IMR-90 (cell line): Measurements from ENCODE around the gene H6PD. TPM values are rescaled to one million over a fixed set of nuclear protein-coding genes. Genes with fewer than 3 reads are reported as not detected.

Experiments used
- ATAC-seq: fragments of 200-7000 bp; cut with Tn5 transposase; 2 replicates; pipeline ENCODE4 v1.9.1; 2020; ENCODE audit warnings: low read depth, mild to moderate bottlenecking, moderate library complexity
- BruUV-seq: library from RNA; stranded (reverse); fragments of 400-500 nt; replicated peaks from 2 replicates; lab custom pipeline; 2021; lab: Mats Ljungman, UMichigan
- CTCF ChIA-PET: fragments of 300-600 bp; formaldehyde crosslinking; extraction: SDS; loops from one replicate; lab custom pipeline; 2021; ENCODE audit warnings: antibody characterized with exemption; lab: Yijun Ruan, JAX
- POLR2A ChIA-PET: fragments of 300-600 bp; sonication (Branson Sonifier 250); formaldehyde crosslinking; loops from one replicate; lab custom pipeline; 2022; ENCODE audit warnings: antibody characterized with exemption; ENCODE audit not compliant: unreplicated experiment; lab: Charles Lee
- DNase-seq: peaks from one replicate; pipeline ENCODE4 v3.0.0; 2013
- H2AFZ ChIP-seq: replicated peaks from 2 replicates; pipeline ENCODE3; 2013; ENCODE audit warnings: low read length, mild to moderate bottlenecking; ENCODE audit not compliant: poor library complexity
- H2AK5ac ChIP-seq: 2 replicates; pipeline ENCODE4 v1.6.1; 2013; ENCODE audit warnings: low read depth, low read length, inconsistent platforms
- H2AK9ac ChIP-seq: replicated peaks from 2 replicates; pipeline ENCODE3; 2013; ENCODE audit warnings: mild to moderate bottlenecking, low read depth, low read length, moderate library complexity; ENCODE audit not compliant: poor library complexity
- H2BK120ac ChIP-seq: 2 replicates; pipeline ENCODE4 v1.6.1; 2013; ENCODE audit warnings: low read depth, low read length, inconsistent platforms
- H2BK15ac ChIP-seq: 3 replicates; pipeline ENCODE4 v1.6.1; 2013; ENCODE audit warnings: low read depth, low read length, inconsistent platforms
- H2BK20ac ChIP-seq: 2 replicates; pipeline ENCODE4 v1.6.1; 2013; ENCODE audit warnings: low read depth, mild to moderate bottlenecking, inconsistent platforms, low read length, moderate library complexity
- H2BK5ac ChIP-seq: 2 replicates; pipeline ENCODE4 v1.6.1; 2013; ENCODE audit warnings: mild to moderate bottlenecking, low read depth, low read length, inconsistent platforms; ENCODE audit not compliant: poor library complexity, severe bottlenecking
- H3K14ac ChIP-seq: replicated peaks from 2 replicates; pipeline ENCODE4 v1.6.1; 2013; ENCODE audit warnings: low read depth, low read length, inconsistent platforms
- H3K18ac ChIP-seq: 2 replicates; pipeline ENCODE4 v1.6.1; 2013; ENCODE audit warnings: low read depth, low read length, control low read depth
- H3K23ac ChIP-seq: 2 replicates; pipeline ENCODE4 v1.6.1; 2013; ENCODE audit warnings: low read depth, low read length, inconsistent platforms
- H3K27ac ChIP-seq: 2 replicates; pipeline ENCODE4 v1.5.1; 2013; ENCODE audit warnings: mild to moderate bottlenecking, control low read depth, low read length; ENCODE audit not compliant: insufficient read depth
- H3K27me3 ChIP-seq: 2 replicates; pipeline ENCODE4 v1.6.1; 2013; ENCODE audit warnings: low read length; ENCODE audit not compliant: control insufficient read depth, insufficient read depth
- H3K36me3 ChIP-seq: 2 replicates; pipeline ENCODE4 v1.6.1; 2013; ENCODE audit warnings: low read length, mixed read lengths; ENCODE audit not compliant: control insufficient read depth, insufficient read depth
- H3K4ac ChIP-seq: 2 replicates; pipeline ENCODE4 v1.6.1; 2013; ENCODE audit warnings: low read depth, low read length, inconsistent platforms
- H3K4me1 ChIP-seq: 2 replicates; pipeline ENCODE4 v1.6.1; 2013; ENCODE audit warnings: low read length, mixed read lengths; ENCODE audit not compliant: control insufficient read depth, insufficient read depth
- H3K4me2 ChIP-seq: 2 replicates; pipeline ENCODE4 v1.6.1; 2013; ENCODE audit warnings: low read depth, mild to moderate bottlenecking, control low read depth, low read length, moderate library complexity
- H3K4me3 ChIP-seq: 2 replicates; pipeline ENCODE4 v1.5.1; 2013; ENCODE audit warnings: low read depth, mild to moderate bottlenecking, control low read depth, low read length, moderate library complexity; ENCODE audit not compliant: insufficient read depth
- H3K56ac ChIP-seq: 2 replicates; pipeline ENCODE4 v1.6.1; 2013; ENCODE audit warnings: low read length, inconsistent platforms; ENCODE audit not compliant: insufficient read depth; ENCODE audit errors: extremely low read depth
- H3K79me1 ChIP-seq, 2 experiments: 2 replicates each; pipeline ENCODE4 v1.6.1; 2013; ENCODE audit warnings: low read length in 2 of 2, inconsistent platforms in 1 of 2, low read depth in 1 of 2
- H3K9ac ChIP-seq: 2 replicates; pipeline ENCODE4 v1.6.1; 2013; ENCODE audit warnings: low read depth, low read length, control low read depth
- H3K9me1 ChIP-seq: 2 replicates; pipeline ENCODE4 v1.6.1; 2013; ENCODE audit warnings: low read length, inconsistent platforms; ENCODE audit not compliant: insufficient read depth
- H3K9me3 ChIP-seq: 2 replicates; pipeline ENCODE4 v1.6.1; 2013; ENCODE audit warnings: low read length; ENCODE audit not compliant: control insufficient read depth, insufficient read depth
- H4K20me1 ChIP-seq: 2 replicates; pipeline ENCODE4 v1.6.1; 2013; ENCODE audit warnings: low read length, inconsistent platforms; ENCODE audit not compliant: insufficient read depth
- H4K5ac ChIP-seq: 2 replicates; pipeline ENCODE4 v1.6.1; 2013; ENCODE audit warnings: mild to moderate bottlenecking, low read depth, low read length, control low read depth
- H4K8ac ChIP-seq, 2 experiments: 2 replicates each; pipeline ENCODE4 v1.6.1; 2013; ENCODE audit warnings: low read depth in 2 of 2, low read length in 2 of 2, control low read depth in 1 of 2, inconsistent platforms in 1 of 2
- H4K91ac ChIP-seq: 2 replicates; pipeline ENCODE4 v1.6.1; 2013; ENCODE audit warnings: low read depth, low read length, inconsistent platforms; ENCODE audit not compliant: insufficient read depth
- BHLHE40 ChIP-seq: fragments of 150-350 bp; IDR thresholded peaks from 2 replicates; pipeline ENCODE4 v1.6.1; 2016; ENCODE audit warnings: mild to moderate bottlenecking, low read depth, low read length
- CEBPB ChIP-seq: IDR thresholded peaks from 2 replicates; pipeline ENCODE4 v1.6.1; 2012; ENCODE audit warnings: low read depth, low read length, improper control_type of control experiment
- CHD1 ChIP-seq: IDR thresholded peaks from 2 replicates; pipeline ENCODE4 v1.6.1; 2012; ENCODE audit warnings: low read depth, low read length, improper control_type of control experiment
- ELK1 ChIP-seq: fragments of 150-350 bp; IDR thresholded peaks from 2 replicates; pipeline ENCODE4 v1.6.1; 2016; ENCODE audit warnings: low read depth, mild to moderate bottlenecking, low read length, moderate library complexity, borderline replicate concordance
- FOS ChIP-seq: fragments of 150-350 bp; IDR thresholded peaks from 2 replicates; pipeline ENCODE4 v1.6.1; 2016; ENCODE audit warnings: low read depth, low read length
- MAFK ChIP-seq: IDR thresholded peaks from 2 replicates; pipeline ENCODE4 v1.6.1; 2012; ENCODE audit warnings: low read depth, low read length, improper control_type of control experiment
- MAZ ChIP-seq: IDR thresholded peaks from 2 replicates; pipeline ENCODE4 v1.6.1; 2012; ENCODE audit warnings: low read depth, mild to moderate bottlenecking, low read length, improper control_type of control experiment, moderate library complexity, borderline replicate concordance
- MXI1 ChIP-seq: IDR thresholded peaks from 2 replicates; pipeline ENCODE4 v1.6.1; 2012; ENCODE audit warnings: low read depth, mild to moderate bottlenecking, low read length, moderate library complexity, borderline replicate concordance
- NFE2L2 ChIP-seq: fragments of 150-350 bp; IDR thresholded peaks from 2 replicates; pipeline ENCODE4 v1.6.1; 2016; ENCODE audit warnings: low read depth, mild to moderate bottlenecking, low read length
- POLR2A ChIP-seq: IDR thresholded peaks from 2 replicates; pipeline ENCODE4 v1.6.1; 2012; ENCODE audit warnings: mild to moderate bottlenecking, low read depth, low read length
- RAD21 ChIP-seq: IDR thresholded peaks from 2 replicates; pipeline ENCODE4 v1.6.1; 2012; ENCODE audit warnings: low read length, improper control_type of control experiment
- RCOR1 ChIP-seq: IDR thresholded peaks from 2 replicates; pipeline ENCODE4 v1.6.1; 2012; ENCODE audit warnings: mild to moderate bottlenecking, low read length, improper control_type of control experiment; ENCODE audit not compliant: insufficient replicate concordance
- RFX5 ChIP-seq: IDR thresholded peaks from 2 replicates; pipeline ENCODE4 v1.8.0; 2012; ENCODE audit warnings: low read depth, mild to moderate bottlenecking, low read length, moderate library complexity
- SMC3 ChIP-seq: fragments of 150-350 bp; IDR thresholded peaks from 2 replicates; pipeline ENCODE4 v1.6.1; 2016; ENCODE audit warnings: low read depth, mild to moderate bottlenecking, antibody characterized with exemption, low read length, moderate library complexity
- USF2 ChIP-seq: fragments of 150-350 bp; IDR thresholded peaks from 2 replicates; pipeline ENCODE4 v1.6.1; 2017; ENCODE audit warnings: mild to moderate bottlenecking, antibody characterized with exemption, low read length, low read depth
- WGBS, 2 experiments: methylation state at CpG; one replicate each; pipeline versions ENCODE4 v1.1.5 to v1.1.7; 2013; ENCODE audit warnings: missing lambda C conversion rate in 2 of 2; ENCODE audit not compliant: insufficient read length in 1 of 2; ENCODE audit errors: extremely low coverage in 2 of 2; 5-methylcytosine and 5-hydroxymethylcytosine counted together
- dilution Hi-C: fragments of 300-500 bp; cut with HindIII; formaldehyde crosslinking; loops from one replicate; pipeline ENCODE4 v1.14.3; 2018; ENCODE audit warnings: low sequenced_read_pairs; ENCODE audit not compliant: unreplicated experiment
- in situ Hi-C: fragments of 300-500 bp; cut with MboI; formaldehyde crosslinking; loops from 3 replicates; pipeline ENCODE4 v1.14.3; 2019; ENCODE audit warnings: low sequenced_read_pairs, inconsistent platforms, mixed read lengths
- intact Hi-C: fragments of 100-400 bp; cut with micrococcal nuclease; formaldehyde crosslinking; loops from 2 replicates; pipeline ENCODE4 v1.10.0; 2022
- polyA plus RNA-seq, 3 experiments: library from polyadenylated mRNA; depleted of rRNA; stranded (reverse); fragments of >200 nt; gene quantifications; 2 replicates each; pipeline ENCODE4 v1.2.3, GENCODE V29; 2012; ENCODE audit warnings: low replicate concordance in 1 of 3
- total RNA-seq: library from RNA; depleted of rRNA; stranded (reverse); fragments of >200 nt; gene quantifications from 2 replicates; pipeline ENCODE4 v1.2.3, GENCODE V29; 2012

The H6PD gene
- total and polyA plus RNA-seq, 2 of the 4 experiments (the other 2 are of a cell fraction) = 9.3 to 22.1 TPM

- no peak overlapping the region for H3K4me2 ChIP-seq
- peaks cover 34% of the 10 kb centered on the region for H3K36me3 ChIP-seq
- H3K9me1 ChIP-seq = peaks cover 9% of the 10 kb centered on the region
- H2BK120ac ChIP-seq = no peak overlapping the region
- H3K23ac ChIP-seq = no peak overlapping the region
- no peak overlapping the region for H4K91ac ChIP-seq
- ChIA-PET POLR2A (no interaction called here), CTCF (no interaction called here)
- no peak overlapping the region for H3K4ac ChIP-seq
- H2BK5ac ChIP-seq = no peak overlapping the region
- H3K27me3 ChIP-seq = no peaks in the 10 kb centered on the region
- in situ Hi-C loops = no loop called here
- no peak overlapping the region for H4K5ac ChIP-seq
- no peak overlapping the region for H3K56ac ChIP-seq
- no peak overlapping the region for H3K18ac ChIP-seq
- H2AK9ac ChIP-seq = no peak overlapping the region
- H2AK5ac ChIP-seq = no peak overlapping the region
- H3K9ac ChIP-seq = no peak overlapping the region
- H2AFZ ChIP-seq = no peak overlapping the region
- peaks cover 4% of the 10 kb centered on the region for H3K4me1 ChIP-seq
- no peak overlapping the region for H4K8ac ChIP-seq
- no peaks in the 10 kb centered on the region for H3K9me3 ChIP-seq
- H3K14ac ChIP-seq = no peak overlapping the region
- no peak overlapping the region for H2BK15ac ChIP-seq
- no peak overlapping the region for H3K27ac ChIP-seq
- ATAC-seq (no peak), DNase-seq (no peak)
- WGBS, 2 experiments = 89% methylated on average over 16 of the region's 33 CpGs; no CpG with 5 or more reads in 1 of the 2 experiments
- dilution Hi-C loops = no loop called here
- H3K79me1 ChIP-seq = peaks cover 28 to 50% of the 10 kb centered on the region in 2 experiments
- intact Hi-C loops = no loop called here
- H4K20me1 ChIP-seq = peaks cover 22% of the 10 kb centered on the region; the same call in 1 of the 2 replicates
- H2BK20ac ChIP-seq = no peak overlapping the region
- H3K4me3 ChIP-seq = no peak overlapping the region
- BruUV-seq = no TSS peak
- TF ChIP-seq FOS (no peak), USF2 (no peak), MXI1 (no peak), NFE2L2 (no peak), RCOR1 (no peak), RFX5 (no peak), POLR2A (no peak), CHD1 (no peak), CEBPB (no peak), SMC3 (no peak), BHLHE40 (no peak), RAD21 (no peak), MAFK (no peak), ELK1 (no peak), MAZ (no peak)
These were observed 27.8 kb downstream of the H6PD start for GRCh38 chr1:9262096-9262986.
